Stimulated activated CD4-positive, alpha-beta T cell treated with anti-CD3 and anti-CD28 coated beads, Interleukin-2, amount 100 ng/mL, for 48 hours (primary cell): ENCODE data around the gene CARD14.
A peak's percentile ranks its signal among the peaks of the same experiment; 100 is the strongest.
"Not testable (repeated sequence)": the region's sequence is repeated elsewhere in the genome, so short reads cannot be mapped to it uniquely, and the experiment has no call there.

Experiments
- DNase-seq, 2 donors: peaks; one replicate each; pipeline ENCODE4 v3.0.0-alpha.2; 2020

Gene CARD14

DNA sequence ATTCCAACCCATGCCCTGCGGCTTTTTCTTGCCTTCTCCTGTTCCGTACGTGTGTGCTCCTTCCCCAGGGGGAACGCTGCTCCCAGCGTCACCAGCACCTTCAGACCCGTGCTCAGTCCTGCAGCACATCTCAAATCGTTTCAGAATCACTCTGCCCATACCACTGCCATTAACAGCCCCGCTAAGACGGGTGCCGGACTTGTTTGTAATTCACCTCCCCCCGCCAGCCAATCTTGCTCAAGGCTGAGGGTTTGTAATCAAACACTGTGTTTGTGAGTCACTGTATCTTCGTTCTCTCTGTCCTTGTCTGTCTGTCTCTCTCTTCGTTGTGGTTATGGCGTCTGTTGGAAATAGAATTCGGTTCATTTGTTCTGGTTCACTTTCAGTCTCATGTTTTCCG lies 17.3 kb downstream of the CARD14 start:
- DNase-seq = no peak

DNA sequence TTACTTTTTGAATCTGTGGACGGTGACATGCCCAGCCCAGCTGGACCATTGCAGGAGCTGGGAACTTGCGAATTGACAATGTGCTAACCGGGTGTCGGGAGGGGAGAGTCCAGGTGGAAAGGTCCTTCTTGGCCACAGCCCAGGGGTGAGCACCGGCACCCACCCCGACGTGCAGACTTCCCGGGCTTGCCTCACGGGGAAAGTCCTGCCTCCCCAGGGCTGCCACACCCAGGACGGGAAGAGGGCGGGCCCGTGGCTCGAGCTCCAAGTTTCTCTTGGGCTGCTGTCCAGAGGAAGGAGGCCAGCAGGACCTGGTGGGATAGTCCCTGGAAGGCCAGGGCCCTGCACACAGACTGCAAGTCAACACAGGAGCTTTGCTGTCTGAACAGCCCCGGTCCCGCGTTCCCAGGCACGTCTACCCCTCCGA lies 17.7 kb downstream of the CARD14 start:
- no peak for DNase-seq

DNA sequence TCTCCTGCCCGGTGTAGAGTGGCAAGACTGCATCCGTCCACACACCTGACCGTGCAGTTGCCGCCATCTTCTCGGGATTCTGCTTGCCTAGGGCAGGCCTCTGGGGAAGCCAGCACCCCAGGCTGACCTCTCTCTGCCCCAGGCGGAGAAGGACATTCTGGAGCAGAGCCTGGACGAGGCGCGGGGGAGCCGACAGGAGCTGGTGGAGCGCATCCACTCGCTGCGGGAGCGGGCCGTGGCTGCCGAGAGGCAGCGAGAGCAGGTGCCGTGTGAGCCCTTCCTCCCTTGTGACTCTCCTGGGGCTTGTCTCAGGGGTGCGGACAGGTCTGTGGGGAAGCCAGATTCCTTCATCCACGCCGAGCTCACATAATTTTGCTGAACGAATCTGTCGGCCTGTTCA lies 19.8 kb downstream of the CARD14 start:
- no peak for DNase-seq

DNA sequence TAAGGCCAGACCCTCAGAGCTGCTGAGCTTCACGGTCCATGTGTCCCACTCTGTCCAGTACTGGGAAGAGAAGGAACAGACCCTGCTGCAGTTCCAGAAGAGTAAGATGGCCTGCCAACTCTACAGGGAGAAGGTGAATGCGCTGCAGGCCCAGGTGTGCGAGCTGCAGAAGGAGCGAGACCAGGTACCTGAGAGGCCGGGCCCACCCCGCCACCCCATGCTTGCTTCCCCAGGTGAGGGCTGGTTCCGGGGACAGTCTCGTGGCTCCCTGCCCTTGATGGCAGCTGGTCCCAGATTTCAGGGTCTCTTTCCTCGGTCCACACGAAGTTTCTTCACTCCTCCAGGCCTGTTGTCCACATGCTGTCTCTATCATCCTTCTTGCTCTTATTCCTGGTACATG lies 20.9 kb downstream of the CARD14 start:
- DNase-seq = no peak

DNA sequence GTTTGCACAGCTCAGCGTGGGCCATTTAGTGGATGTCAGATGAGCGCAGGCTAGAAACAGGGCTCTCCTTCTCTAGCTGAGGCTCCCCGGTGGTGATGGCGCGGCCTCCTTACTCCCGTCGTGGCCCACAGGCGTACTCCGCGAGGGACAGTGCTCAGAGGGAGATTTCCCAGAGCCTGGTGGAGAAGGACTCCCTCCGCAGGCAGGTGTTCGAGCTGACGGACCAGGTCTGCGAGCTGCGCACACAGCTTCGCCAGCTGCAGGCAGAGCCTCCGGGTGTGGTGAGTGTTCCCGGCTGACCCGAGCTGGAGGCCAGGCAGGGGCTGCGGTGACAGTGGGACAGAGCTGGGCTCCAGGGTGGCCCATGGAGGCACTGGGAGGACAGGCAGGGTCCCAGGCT lies 21.4 kb downstream of the CARD14 start:
- DNase-seq = no peak

DNA sequence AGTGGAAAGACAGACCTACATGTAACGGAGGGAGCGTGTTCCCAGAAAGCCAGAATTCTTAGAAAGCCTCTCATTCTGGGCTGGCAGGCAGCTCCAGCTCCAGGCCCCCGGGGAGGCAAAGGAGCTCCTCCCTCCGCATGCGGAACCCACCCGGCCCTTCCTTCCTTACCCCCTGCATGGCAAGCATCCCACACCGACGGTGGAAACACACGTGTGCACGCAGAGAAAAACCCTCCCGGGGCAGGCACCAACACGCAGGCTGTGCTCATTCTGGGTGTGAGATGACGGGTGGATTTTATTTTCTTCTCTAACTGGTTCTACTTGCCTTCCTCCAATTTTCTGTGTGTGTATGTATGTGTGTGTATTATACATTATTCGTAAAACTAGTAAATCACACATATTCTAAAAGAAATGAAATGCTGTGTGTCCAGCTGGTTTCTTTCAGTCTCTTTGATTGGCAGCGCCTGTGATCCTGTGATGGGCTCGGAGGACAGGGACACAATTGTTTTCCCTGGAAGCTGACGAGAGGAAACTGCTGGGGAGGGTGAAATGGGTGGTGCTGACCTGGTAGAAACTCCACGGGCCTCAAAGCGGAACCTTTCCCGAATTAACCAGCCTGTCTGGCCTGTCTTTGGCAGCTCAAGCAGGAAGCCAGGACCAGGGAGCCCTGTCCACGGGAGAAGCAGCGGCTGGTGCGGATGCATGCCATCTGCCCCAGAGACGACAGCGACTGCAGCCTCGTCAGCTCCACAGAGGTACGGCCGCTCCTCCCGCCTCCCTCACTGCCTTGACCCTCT lies 22.2 kb downstream of the CARD14 start:
- no peak for DNase-seq

DNA sequence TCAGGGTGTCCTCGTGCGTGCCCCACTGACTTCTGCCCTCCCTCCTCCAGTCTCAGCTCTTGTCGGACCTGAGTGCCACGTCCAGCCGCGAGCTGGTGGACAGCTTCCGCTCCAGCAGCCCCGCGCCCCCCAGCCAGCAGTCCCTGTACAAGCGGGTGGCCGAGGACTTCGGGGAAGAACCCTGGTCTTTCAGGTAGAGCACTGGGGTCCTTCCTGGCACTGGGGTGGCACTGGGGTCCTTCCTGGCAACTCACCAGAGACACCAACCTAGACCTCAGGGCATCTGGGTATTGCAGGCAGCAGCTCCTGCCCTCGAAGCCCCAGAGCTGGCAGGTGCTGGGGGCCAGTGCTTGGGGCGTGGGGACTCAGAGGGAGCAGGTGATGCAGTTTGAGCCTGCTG lies 25.3 kb downstream of the CARD14 start:
- no peak for DNase-seq

DNA sequence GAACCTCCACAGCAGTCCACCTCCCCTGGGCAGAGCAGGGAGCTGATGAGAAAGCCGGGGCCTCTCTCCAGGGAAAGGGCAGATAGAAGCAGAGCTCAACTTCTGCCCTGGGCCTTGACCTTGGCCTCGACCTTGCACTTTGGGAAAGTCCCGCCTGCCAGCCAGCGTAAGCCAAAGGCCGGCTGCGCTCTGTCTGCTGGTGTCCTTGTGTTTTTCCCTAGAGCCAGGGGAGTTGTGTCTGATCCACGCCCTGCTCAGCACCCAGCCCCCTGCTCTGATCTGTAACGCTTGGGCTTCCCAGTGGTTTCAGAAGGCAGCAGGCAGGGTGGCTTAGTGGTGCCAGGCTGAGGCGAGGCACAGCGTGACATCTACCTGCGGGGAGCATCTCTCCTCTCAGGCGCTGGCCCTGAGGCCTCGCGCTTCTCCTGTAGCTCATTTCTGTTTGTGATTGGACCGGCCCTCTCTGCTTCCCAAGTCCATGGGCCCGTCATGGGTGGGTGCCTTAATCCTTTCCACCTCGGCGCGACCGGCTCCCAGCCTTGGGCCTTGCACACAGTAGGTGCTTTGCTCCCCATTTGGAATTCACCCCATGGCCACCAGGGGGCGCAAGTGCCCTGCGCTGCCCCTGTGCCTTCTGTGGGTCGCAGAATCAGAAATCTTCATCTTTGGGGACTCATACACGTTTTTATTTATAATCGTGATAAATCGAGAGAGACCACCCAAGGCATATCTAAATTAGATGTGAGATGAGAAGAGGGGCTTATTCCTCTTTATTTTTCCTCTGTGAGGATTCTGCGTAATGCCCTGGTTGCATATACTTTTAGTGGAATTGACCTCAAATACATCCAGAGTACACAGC lies 26.1 kb downstream of the CARD14 start:
- peak; percentile 50 to 69 for DNase-seq

DNA sequence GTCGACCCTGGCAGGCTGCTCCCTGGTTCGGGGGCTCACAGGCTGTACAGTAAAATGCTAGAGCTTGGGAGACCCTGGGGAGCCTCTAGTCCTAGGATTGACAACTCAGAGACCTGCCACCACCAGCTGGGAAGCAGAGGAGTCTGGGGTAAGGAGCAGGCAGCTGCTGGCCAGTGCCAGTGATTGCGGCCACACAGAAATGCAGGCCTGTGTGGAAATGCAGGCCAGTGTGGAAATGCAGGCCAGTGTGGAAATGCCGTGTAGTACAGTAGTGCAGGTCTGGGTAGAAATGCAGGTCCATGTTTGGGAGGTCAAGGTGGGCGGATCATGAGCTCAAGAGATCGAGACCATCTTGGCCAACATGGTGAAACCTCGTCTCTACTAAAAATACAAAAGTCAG lies 26.8 kb downstream of the CARD14 start:
- no peak for DNase-seq

DNA sequence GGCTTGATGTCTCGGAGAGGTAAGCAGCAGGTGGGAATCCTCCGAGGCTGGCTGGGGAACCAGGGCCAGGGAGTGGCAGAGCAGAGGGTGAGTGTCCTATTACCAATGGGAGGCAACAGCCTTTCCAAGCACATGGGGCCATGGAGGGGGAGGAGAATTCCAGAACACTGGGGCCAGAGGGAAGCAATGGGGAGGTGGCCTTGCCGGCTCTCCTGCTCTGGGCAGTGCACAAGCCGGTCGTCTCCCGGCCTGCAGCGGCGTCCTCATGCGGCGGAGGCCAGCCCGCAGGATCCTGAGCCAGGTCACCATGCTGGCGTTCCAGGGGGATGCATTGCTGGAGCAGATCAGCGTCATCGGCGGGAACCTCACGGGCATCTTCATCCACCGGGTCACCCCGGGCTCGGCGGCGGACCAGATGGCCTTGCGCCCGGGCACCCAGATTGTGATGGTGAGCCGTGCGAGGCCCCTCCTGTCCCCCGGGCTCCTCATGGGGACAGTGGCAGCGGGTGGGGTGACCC lies 28.4 kb downstream of the CARD14 start:
- DNase-seq = no peak

DNA sequence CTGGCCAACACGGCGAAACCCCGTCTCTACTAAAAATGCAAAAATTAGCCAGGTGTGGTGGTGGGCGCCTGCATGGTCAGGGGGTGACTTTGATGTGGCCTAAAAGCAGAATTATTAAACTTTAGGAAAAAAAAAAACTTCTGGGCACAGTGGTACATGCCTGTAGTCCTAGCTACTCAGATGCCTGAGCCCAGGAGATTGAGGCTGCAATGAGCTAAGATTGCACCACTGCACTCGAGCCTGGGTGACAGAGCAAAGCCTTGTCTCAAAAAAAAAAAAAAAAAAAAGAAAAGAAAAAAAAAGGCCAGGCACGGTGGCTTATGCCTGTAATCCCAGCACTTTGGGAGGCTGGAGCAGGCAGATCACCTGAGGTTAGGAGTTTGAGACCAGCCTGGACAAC lies 29.5 kb downstream of the CARD14 start:
- DNase-seq = not testable (repeated sequence)

DNA sequence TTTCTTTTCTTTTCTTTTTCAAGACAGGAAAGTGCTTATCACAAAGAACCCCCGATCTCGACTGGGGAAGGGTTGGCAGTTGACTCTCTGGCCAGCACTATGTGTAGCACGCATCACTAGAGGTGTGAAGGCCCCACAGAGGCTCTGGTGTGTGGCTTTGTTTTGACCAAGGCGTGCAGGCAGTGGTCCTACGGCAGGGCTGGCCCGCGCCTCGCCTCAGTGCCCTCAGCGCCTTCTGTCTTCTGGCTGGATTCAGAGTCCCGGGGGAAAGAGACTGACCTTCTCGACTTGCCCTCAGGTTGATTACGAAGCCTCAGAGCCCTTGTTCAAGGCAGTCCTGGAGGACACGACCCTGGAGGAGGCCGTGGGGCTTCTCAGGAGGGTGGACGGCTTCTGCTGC lies 31.6 kb downstream of the CARD14 start:
- no peak for DNase-seq

DNA sequence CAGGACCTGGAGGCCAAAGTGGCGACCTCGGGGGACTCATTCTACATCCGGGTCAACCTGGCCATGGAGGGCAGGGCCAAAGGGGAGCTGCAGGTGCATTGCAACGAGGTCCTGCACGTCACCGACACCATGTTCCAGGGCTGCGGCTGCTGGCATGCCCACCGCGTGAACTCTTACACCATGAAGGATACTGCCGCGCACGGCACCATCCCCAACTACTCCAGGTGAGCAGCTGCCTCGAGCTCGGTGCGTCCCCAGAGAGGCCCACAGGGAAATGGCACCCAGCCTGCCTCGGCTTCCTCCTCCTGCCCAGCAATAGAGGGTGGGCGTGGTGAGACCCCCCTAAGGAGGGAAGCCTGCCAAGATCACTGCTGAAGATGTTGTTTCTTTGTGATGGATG lies 32.4 kb downstream of the CARD14 start:
- no peak for DNase-seq

DNA sequence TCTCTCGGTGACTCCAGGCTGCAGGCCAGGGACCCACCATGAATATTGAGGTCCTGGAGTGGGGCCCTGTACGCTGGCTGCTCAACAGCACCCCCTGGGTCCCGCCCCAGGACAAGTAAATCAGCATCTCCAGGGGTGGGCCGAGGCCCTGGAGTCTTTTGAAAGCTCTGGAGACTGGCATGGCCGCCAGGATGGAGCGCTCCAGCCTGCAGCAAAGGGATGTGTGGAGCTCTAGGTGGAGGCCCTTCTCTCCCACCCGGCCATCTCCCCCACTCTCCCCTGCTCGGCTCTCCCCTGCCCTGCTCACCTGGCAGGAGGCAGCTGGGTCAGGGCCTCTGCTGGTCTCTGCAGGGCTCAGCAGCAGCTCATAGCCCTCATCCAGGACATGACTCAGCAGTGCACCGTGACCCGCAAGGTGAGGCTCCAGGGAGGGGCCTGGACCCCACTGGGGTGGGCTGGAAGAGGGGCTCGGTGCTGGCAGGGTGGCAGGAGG lies 33.7 kb downstream of the CARD14 start:
- DNase-seq = no peak

DNA sequence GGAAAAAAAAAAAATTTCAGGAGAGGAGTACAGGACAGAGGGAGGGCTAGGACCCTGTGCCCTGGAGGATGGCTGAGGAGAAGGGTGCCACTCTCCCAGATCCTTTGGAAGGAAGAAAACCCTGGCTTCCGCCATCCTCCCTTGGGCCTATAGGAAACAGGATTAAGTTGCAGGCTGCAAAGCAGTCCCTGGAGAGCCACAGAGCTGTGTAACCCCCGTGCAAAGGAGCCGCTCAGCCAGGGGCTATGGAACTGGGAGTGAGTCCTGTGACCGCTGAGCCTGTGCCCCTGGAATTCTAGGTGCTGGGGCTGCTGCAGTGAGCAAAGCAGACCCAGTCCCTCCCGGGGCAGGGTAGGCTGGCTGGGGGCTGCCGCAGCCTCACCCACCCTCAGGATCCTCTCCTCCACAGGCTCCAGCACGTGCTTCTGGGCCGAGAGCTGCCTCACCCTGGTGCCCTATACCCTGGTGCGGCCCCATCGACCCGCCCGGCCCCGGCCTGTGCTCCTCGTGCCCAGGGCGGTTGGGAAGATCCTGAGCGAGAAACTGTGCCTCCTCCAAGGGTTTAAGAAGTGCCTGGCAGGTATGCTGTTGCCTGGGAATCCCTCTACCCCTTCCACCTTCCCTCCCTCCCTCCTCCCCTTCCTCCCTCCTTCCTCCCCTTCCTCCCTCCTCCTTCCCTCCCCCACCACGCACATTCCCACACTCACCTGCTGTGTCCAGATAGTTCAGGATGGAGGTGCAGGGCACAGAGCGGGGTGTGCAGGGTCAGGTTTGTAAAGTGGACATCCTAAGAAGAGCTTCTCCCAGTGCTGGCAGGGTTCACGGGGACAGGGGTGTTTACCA lies 35.0 kb downstream of the CARD14 start:
- DNase-seq = no peak

DNA sequence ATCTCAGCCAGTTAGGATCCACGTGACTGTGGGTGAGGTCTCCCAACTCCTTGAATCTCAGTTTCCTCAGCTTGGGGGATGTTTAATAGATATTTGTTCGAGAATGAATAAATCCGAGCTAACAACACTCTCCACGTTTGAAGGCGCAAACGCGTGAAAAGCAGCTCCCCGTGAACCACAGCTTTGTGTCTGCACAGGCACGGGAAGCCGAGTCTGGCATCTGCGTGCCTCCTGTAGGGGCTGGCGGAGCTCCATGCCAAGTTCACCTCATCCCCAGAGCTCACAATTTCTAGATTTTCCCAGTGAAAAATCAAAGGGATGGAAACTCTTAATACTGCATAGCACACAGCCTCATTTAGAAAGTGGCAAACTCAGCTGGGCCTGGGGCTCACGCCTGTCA lies 36.0 kb downstream of the CARD14 start:
- no peak for DNase-seq

DNA sequence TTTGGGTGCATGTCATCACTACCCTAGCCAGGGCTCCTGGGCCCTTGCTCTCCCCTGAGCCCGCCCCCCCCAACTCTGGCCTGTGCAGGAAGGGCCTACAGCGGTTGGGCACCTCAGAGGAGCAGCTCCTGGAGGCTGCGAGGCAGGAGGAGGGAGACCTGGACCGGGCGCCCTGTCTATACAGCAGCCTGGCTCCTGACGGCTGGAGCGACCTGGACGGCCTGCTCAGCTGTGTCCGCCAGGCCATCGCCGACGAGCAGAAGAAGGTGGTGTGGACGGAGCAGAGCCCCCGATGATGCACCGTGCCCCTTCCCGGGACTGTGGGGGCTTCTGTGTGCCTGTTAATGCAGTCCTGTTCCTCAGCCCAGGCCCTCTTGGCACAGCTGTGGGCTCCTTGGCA lies 38.2 kb downstream of the CARD14 start:
- DNase-seq = no peak

DNA sequence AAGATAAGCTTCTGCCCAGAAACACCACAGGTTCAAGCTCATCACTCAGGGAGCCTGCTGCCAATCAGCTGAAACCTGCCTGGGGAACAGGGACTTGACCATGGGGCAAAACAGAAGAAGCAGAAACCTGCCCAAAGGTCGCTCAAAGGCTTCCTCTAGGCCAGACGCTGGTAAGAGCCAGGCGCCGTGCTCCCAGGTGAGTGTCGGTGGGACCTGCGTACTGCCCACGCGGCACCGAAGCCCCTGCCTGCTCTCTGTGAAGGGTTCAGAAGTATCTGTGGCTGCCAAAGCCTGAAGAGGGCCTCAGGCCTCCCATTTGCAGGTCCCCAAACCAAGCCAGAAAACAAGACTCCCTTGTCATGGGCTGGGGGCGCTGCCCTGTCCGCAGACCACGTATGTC lies 39.9 kb downstream of the CARD14 start:
- DNase-seq = no peak

DNA sequence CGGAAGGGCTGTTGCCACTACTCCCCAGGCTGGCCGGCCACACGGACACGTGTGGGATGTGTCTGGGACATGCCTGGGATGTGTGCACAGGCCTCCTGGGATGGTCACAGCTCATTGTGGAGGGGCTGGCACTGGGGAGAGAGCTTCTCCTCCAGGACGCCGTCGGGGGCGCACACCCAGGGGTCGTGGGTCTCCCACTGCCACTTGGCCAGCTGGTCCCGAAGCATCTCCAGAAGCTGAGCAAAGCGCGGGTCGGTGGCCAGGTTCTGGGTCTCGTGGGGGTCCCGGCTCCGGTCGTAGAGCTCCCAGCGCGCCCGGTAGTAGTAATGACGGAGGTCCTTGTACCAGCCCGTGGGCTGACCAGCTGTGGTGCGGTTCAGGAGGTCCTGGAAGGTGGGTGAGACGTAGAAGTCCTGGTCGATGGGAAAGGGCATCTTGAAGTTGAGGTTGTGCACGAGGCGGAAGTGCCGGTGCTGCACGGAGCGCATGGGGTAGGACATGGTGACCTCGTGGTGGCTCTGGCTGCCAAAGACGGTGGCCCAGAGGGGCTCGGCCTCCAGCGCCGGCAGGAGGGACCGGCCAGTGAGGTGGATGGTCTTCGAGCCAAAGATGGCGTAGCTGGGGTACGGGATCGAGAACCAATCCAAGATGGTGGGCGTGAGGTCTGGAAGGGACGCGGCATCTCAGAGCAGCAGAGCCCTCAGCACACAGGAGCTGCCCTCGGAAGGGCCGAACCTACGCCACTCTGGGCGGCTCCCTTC lies 40.7 kb downstream of the CARD14 start:
- DNase-seq = no peak

DNA sequence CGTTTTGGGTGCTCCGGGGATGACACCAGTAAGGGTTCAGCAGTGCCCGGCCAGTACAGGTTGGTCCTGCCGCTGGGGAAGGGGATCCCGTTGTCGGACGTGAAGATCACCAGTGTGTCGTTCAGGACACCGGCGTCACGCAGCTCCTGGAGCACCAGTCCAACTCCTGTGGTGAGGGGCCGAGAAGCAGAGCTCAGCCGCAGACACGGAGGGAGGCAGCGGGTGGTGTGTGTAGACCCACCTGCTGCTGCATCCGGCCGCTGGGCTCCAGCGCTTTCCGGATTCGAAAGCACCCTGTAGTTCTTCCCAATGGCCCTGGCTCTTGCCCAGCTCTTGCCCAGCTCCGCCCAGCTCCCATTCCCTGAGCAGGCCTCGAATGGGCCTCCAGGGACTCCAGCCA lies 42.3 kb downstream of the CARD14 start:
- no peak for DNase-seq

DNA sequence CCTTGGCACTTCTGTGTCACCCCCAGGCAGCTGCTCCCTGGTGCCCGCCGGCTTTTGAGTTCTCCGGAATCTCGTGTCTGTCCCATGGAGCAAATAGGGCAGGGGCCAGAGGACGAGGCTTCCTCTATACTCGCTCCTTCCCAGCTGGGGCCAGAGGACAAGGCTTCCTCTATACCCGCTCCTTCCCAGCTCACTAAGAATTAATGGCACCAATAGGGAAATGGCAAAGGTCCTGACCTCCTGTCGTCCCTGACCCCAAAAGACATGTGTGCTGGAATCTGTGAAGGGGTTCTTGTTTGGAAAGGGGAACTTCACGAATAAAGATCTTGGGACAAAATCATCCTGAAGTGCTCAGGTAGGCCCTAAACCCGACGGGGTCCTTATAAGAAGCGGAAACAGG lies 42.7 kb downstream of the CARD14 start:
- no peak for DNase-seq

DNA sequence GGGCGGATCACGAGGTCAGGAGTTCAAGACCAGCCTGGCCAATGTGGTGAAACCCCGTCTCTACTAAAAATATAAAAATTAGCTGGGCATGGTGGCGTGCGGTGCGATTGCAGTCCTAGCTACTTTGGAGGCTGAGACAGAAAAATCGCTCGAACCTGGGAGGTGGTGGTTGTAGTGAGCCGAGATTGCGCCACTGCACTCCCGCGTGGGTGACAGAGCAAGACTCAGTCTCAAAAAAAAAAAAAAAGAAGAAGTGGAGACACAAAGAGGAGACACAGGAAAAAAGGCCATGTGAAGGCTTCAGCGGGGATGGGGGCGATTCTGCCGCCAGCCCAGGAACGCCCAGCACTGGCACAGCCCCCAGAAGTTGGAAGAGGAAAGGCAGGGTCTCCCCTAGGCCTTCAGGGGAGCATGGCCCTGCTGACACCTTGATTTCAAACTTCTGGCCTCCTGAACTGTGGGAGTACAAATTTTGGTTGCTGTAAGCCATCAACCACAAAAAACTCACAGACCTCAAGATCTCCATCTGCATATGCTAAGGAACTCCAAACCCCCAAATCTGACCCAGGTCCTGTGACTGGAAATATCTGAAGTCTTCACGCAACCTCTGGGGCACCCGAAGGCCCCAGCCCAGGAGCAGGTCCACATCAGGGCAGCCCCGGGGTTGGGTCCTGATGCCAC lies 43.3 kb downstream of the CARD14 start:
- no peak for DNase-seq
